Measurements from ENCODE around the gene TM9SF1. TPM values are rescaled to one million over a fixed set of nuclear protein-coding genes. Genes with fewer than 3 reads are reported as not detected.
A peak's percentile ranks its signal among the peaks of the same experiment; 100 is the strongest.

Gene TM9SF1
- total RNA-seq, 1 donor from 2014 or later = 84.1 TPM

DNA sequence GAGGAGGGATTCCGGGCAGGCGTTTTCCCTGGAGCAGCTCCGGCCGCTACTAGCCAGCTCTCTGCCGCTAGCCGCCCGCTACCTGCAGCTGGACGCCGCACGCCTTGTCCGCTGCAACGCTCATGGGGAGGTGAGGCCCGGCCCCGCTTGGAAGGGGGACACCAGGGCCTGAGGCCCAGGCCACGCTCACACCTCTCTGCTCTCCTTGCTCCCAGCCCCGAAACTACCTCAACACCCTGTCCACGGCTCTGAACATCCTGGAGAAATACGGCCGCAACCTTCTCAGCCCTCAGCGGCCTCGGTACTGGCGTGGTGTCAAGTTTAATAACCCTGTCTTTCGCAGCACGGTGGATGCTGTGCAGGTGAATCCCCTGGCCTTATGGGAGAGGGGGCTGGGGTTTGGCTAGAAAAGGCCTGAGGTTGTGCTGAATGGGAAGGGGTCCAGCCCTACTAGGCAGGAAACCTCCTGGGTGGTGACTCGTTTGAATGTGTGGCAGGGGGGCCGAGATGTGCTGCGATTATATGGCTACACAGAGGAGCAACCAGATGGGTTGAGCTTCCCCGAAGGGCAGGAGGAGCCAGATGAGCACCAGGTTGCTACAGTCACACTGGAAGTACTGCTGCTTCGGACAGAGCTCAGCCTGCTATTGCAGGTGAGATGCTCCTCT is 47.3 kb downstream of the TM9SF1 start:
- no peak for DNase-seq (ENCODE audit: low read depth)
- H3K4me3 ChIP-seq (ENCODE audit: low read depth, low read length) = peak overlapping the region; percentile 94
- TF ChIP-seq, protein P1, sequence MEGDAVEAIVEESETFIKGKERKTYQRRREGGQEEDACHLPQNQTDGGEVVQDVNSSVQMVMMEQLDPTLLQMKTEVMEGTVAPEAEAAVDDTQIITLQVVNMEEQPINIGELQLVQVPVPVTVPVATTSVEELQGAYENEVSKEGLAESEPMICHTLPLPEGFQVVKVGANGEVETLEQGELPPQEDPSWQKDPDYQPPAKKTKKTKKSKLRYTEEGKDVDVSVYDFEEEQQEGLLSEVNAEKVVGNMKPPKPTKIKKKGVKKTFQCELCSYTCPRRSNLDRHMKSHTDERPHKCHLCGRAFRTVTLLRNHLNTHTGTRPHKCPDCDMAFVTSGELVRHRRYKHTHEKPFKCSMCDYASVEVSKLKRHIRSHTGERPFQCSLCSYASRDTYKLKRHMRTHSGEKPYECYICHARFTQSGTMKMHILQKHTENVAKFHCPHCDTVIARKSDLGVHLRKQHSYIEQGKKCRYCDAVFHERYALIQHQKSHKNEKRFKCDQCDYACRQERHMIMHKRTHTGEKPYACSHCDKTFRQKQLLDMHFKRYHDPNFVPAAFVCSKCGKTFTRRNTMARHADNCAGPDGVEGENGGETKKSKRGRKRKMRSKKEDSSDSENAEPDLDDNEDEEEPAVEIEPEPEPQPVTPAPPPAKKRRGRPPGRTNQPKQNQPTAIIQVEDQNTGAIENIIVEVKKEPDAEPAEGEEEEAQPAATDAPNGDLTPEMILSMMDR (conservative IDR thresholded peaks at IDR 0.05; ENCODE audit: low read depth, low read length) = no peak

DNA sequence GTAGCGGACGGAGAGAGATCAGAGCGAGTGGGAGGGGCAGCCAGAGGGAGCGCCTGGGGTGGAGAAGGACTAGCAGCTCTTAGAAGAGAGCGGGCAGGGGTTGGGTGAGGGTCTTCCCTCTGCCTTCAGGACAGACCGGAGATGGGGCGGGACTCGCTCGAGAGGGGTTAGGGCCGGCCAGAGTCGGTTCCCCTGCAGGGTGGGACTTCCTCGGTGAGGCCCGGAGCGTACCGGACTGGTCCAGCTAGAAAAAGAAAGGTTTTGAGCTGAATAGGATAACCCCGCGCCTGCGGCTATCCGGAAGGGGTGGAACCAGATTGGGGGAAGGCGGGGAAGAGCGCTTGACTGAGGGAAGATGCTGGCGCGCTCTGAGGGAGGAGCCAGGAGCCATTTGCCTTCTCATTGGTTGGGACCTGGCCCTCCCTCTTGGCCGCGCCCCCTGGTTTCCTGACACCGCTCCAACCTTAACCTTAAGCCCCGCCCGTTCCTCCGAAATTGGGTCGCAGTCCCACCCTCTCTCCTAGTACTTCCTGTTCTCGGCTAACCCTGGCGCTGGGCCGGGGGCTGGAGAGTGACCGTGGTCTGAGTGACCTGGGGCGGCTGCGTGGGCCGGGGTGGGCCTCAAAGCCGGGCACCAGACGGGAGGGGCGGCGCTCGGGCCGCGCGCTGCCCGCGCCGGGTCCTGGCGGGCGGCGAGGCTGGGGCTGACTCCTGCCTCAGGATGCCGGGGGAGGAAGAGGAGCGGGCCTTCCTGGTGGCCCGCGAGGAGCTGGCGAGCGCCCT is 48.1 kb downstream of the TM9SF1 start, which contains the start of gene RNF31:
Gene RNF31, plus strand, starts transcription at position 521 of the 783 bp plus-strand sequence. Its CDS starts 201 bp downstream, at position 722.
- peak within 1 kb of the TSS; percentile 94 for H3K4me3 ChIP-seq (ENCODE audit: low read depth, low read length)
- TF ChIP-seq, protein P1 (conservative IDR thresholded peaks at IDR 0.05; ENCODE audit: low read depth, low read length) = no peak
- DNase-seq (ENCODE audit: low read depth) = peak; percentile 77

DNA sequence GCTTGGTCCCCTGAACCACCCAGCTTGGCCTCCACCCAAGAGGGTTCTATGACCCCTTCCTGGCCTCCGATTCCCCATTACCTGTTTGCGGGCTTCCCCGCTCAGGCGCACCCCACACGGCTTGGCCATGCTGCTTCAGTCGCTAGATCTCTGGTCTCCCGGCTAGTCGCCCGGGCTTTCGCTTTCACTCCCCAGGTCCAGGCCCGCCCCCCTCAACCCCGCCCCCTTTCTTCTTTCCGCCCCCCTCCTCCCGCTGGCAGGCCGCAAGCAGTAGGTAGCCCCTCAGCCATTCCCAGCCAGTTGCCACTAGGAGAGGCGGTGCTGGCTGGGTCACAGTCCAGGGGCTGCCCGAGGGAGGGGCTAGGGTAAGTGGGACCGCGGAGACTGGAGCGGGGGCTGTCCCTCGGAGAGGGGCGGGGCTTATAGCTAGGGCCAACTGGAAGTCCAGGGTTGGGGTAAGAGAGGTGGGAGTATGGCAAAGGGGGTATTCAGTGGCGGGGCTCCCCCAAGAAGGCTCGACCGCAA is 48.7 kb downstream of the TM9SF1 start, which contains the start of gene PSME2:
Gene PSME2, minus strand, starts transcription at position 158 of the 525 bp plus-strand sequence. Its CDS starts 29 bp downstream, at position 129.
- H3K4me3 ChIP-seq (ENCODE audit: low read depth, low read length) = peak within 1 kb of the TSS; percentile 94
- DNase-seq (ENCODE audit: low read depth) = peak; percentile 66
- TF ChIP-seq, protein P1 (conservative IDR thresholded peaks at IDR 0.05; ENCODE audit: low read depth, low read length) = no peak

DNA sequence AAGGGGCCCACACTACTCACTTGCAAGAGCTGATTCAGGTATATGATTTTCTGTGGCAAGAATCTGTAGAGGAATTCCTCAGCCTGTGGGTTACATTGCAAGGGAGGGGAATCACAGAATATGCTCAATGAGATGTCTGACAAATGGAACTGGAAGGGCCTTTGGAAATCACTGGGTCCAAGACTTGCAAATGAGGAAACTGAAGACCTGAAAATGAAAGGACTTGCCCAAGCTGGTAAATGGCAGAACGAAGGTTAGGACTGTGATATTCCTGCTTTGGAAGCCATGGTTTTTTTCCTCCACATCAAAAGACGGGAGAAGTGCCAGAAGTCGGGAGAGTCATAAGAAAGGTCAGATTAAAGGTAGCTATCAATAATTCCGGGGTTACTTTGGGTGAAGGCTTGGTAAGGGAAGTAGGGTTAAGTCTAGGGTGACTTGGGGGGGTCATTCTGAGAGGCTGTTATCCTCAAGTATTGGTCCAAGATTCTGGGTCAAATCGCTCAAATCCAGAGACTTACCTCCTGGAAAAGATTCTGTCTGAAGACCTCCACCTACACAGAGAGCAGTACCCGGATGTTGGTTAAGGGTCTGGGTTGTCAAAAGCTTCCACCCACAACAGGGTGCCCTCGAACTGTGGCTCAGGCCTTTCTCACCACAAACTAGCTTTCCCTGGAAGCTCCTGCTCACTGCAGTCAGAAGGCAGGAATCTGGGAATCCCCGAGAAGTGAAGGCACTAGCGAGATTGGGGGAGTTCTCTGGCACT is 49.4 kb downstream of the TM9SF1 start:
- DNase-seq (ENCODE audit: low read depth) = no peak
- TF ChIP-seq, protein P1 (conservative IDR thresholded peaks at IDR 0.05; ENCODE audit: low read depth, low read length) = no peak
- peak overlapping the region; percentile 94 for H3K4me3 ChIP-seq (ENCODE audit: low read depth, low read length)

DNA sequence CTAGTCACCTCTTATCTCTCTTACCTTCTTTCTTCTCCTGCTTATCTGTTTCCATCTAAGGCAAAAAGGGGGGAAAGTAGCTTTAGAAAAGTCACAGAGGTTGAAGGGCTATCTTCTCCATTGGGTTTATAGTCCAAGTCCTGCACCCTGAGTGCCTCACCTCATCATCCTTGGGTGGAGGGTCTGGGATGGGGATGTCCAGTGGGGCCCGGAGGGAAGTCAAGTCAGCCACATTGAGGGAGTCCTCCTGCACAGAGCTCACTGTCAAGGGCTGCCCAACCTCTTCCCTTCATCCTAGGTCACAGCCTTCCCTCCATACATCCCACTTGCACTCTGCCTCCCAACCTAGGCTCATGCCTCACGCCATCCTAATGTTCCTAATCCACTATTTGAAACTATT is 50.0 kb downstream of the TM9SF1 start:
- H3K4me3 ChIP-seq (ENCODE audit: low read depth, low read length) = peak overlapping the region; percentile 94
- no peak for DNase-seq (ENCODE audit: low read depth)
- TF ChIP-seq, protein P1 (conservative IDR thresholded peaks at IDR 0.05; ENCODE audit: low read depth, low read length) = no peak

DNA sequence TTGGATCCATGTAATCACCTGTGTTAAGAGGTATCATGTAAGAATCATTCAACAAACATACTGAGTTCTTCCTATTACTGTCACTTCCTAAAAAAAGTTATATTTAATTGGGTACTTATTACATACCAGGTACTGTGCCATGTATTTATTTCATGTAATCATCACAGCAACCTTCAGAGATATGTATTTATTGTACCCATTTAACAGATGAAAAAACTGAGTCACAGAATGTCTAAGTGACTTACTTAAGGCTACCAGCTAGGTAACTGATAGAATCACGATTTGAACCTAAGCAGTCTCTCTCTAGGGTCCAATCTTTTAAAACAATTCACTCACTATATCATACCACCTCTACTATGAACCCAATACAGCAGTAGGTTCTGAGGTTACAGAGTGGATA is 50.8 kb downstream of the TM9SF1 start:
- no peak for DNase-seq (ENCODE audit: low read depth)
- no peak overlapping the region for H3K4me3 ChIP-seq (ENCODE audit: low read depth, low read length)
- TF ChIP-seq, protein P1 (conservative IDR thresholded peaks at IDR 0.05; ENCODE audit: low read depth, low read length) = no peak

Data from epithelial cell of proximal tubule (primary cell).